ENCODE results near the gene PDCD11.
"Not testable (repeated sequence)": the region's sequence is repeated elsewhere in the genome, so short reads cannot be mapped to it uniquely, and the experiment has no call there.

PDCD11 gene

DNA sequence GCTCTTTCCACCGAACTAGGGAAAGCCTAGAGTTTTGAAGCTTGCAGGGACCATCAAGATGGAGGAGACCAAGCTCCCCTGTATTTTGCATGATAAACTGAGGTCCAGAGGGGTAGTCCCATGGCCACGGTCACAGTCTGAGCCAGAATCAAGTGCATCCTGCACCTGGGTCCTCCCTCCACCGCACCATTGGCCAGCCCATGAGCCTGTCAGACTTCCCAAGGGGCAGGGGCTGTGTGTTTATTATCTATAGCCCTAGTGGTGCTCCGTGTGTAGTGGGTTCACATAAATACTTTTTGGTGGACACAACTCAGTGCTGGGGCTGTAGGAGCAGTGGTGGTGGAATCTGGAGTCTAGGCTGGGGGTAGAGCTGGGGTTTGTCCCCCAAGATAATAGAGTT is 79.0 kb downstream of the PDCD11 start:
- DNase-seq (ENCODE audit: low read depth) = no peak
- H3K4me3 ChIP-seq (ENCODE audit: low read length) = no peak overlapping the region
- TF ChIP-seq, protein P1, sequence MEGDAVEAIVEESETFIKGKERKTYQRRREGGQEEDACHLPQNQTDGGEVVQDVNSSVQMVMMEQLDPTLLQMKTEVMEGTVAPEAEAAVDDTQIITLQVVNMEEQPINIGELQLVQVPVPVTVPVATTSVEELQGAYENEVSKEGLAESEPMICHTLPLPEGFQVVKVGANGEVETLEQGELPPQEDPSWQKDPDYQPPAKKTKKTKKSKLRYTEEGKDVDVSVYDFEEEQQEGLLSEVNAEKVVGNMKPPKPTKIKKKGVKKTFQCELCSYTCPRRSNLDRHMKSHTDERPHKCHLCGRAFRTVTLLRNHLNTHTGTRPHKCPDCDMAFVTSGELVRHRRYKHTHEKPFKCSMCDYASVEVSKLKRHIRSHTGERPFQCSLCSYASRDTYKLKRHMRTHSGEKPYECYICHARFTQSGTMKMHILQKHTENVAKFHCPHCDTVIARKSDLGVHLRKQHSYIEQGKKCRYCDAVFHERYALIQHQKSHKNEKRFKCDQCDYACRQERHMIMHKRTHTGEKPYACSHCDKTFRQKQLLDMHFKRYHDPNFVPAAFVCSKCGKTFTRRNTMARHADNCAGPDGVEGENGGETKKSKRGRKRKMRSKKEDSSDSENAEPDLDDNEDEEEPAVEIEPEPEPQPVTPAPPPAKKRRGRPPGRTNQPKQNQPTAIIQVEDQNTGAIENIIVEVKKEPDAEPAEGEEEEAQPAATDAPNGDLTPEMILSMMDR (conservative IDR thresholded peaks at IDR 0.05; ENCODE audit: low read depth, low read length) = no peak

DNA sequence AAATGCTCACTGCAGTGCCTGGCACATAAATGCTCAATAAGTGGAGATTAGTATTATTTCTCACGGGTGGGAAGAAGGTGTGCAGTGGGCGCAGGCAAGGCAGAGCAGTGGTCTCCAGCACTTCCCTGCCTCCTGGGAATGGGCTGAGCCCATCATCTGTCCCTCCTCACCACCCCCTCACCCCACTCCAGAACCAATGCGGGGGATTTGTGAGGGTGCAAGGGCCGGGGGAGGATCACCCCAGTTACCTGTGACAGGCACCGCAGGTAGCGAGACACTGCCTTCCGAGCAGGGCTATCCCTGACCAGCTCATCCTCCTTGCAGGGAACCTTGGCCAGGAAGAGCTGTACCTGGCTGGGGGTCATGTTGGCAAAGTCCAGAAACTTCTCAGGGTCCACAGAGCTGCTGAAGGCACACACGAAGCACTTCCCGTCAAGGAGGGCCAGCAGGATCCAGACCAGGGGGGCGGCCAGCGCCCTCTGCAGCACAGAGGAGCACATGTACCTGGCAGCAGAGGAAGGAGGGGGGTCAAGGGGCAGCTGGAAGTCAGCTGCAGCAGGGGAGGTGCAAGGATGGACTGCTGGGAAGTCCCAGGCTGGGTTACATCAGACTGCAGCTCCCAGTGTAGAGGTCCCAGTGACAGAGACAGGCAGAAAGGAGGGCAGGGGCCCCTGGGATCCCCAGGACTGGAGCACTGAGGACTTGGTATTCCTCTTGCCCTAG is 79.8 kb downstream of the PDCD11 start:
- DNase-seq (ENCODE audit: low read depth) = no peak
- TF ChIP-seq, protein P1 (conservative IDR thresholded peaks at IDR 0.05; ENCODE audit: low read depth, low read length) = peak; percentile 24
- H3K4me3 ChIP-seq (ENCODE audit: low read length) = no peak overlapping the region

DNA sequence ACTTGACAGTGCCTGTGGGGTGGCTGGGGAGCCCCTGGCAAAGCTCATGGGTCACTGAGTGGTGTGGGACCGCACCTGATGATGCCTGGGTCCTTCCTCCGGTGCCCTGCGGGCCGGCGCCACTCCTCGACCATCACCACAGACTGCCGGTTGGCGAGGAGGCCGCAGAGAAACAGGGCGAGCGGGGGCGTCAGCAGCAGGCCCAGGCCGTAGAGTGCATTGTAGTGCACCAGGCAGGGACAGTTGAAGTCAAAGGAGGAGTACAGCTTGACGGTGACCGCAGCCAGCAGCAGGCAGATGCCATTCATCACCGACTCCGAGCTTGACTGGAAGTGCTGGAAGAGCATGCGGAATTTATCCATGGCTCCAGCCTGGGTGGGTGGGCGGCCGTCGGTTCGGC is 82.2 kb downstream of the PDCD11 start:
- TF ChIP-seq, protein P1 (conservative IDR thresholded peaks at IDR 0.05; ENCODE audit: low read depth, low read length) = no peak
- H3K4me3 ChIP-seq (ENCODE audit: low read length) = no peak overlapping the region
- DNase-seq (ENCODE audit: low read depth) = no peak

DNA sequence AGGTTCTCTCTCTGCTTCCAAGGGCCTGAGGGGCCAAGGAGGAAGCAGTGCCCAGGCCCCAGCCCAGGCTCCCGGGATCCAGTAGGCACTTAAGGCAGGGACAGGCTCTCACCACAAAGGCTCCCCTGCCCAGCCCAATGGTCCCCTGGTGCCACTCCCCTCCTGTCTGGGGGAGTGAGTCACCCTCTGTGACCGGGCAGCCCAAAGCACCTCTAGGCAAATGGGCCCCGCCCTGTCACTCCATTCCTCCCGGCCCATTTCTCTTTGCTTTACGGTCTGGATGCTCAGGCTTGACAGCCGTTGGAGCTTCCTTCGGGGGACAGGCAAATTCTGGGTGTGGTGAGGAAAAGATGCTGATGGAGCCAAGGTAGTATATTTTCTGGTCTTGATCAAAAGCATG is 82.7 kb downstream of the PDCD11 start, which contains the start of gene CALHM3:
Gene CALHM3 (minus strand): TSS at position 106 of the 400 bp plus-strand sequence. CDS start 208 bp downstream, outside the sequence.
- no peak within 1 kb of the TSS for H3K4me3 ChIP-seq (ENCODE audit: low read length)
- TF ChIP-seq, protein P1 (conservative IDR thresholded peaks at IDR 0.05; ENCODE audit: low read depth, low read length) = no peak
- no peak for DNase-seq (ENCODE audit: low read depth)

DNA sequence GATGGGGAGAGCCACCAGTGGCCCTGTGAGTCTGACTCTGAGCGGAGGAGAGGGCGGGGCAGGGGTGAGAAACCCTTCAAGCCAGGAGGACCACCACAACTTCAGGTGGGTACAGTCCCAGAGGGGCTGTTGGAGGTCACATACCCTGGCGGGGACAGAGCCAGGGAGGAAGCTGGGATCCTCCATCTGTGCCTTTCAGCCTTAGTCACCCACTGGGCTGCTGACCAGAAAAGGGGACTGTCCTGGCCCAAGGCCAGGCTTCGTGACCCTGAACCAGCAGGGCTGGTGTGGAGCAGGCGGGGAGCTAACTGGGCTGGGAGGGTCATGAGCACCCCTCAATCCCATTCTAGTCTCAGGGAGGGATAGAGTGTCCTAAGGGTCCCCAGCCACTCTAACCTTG is 84.1 kb downstream of the PDCD11 start:
- TF ChIP-seq, protein P1 (conservative IDR thresholded peaks at IDR 0.05; ENCODE audit: low read depth, low read length) = no peak
- DNase-seq (ENCODE audit: low read depth) = no peak
- no peak overlapping the region for H3K4me3 ChIP-seq (ENCODE audit: low read length)

DNA sequence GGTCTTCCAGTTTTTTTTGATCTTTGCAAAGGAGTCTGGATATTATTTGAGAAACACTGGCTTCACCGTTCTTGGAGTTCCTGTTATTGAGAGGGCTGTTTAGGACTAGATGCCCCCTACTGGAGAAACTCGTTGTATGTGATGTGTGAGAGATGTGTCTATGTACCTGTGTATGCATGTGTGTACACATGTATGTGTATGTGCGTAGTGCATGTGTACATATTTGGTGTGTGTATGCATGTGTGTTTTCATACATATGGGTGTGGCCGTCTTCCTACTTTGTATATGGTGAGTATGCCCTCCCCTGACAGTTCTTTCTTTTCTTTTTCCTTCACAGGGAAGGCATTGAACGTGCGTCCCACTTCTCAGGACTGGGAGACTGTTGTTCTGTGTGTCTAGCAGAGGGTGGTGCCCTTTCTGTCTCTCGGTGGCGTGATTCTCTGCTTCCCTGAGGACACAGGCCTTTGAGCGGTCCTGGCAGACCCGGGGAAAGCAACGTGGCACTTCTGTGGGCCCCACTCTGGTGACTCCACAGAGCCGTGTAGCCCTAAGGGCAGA is 85.6 kb downstream of the PDCD11 start:
- no peak overlapping the region for H3K4me3 ChIP-seq (ENCODE audit: low read length)
- no peak for DNase-seq (ENCODE audit: low read depth)

DNA sequence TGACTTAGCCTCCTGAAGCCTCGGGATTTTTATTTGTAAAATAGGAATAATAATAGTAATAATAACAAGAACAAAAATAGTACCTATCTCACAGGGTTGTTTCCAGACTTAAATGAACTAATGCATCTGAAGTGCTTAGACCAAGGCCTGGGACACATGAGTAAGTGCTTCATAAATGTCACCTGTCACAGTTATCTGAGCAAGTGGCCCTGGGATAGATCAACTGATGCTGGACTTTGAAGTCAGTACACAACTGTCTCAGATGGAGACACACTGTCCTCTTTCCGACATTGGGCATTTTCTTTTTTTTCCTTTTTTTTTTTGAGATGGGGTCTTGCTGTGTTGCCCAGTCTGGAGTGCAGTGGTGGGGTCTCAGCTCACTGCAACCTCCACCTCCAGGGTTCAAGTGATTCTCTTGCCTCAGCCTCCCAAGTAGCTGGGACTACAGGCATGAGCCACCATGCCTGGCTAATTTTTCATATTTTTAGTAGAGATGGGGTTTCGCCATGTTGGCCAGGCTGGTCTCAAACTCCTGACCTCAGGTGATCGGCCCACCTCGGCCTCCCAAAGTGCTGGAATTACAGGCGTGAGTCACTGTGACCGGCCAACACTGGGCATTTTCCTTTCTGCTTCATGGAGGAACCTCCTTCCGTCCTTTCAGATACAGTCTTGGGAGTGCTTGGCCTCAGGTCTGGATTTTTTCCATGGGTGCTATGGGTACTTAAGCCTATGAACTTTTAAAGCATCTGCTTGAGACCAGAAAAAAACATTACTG is 90.4 kb downstream of the PDCD11 start:
- DNase-seq (ENCODE audit: low read depth); H3K4me3 ChIP-seq (ENCODE audit: low read length): not testable (repeated sequence)

More for the DNA sequence above, 85.6 kb downstream of the PDCD11 start:
- TF ChIP-seq, protein P1 (conservative IDR thresholded peaks at IDR 0.05; ENCODE audit: low read depth, low read length) = peak; percentile 75
